ENCODE results near the gene IGFBP3. TPM values are rescaled to one million over a fixed set of nuclear protein-coding genes. Genes with fewer than 3 reads are reported as not detected.
"Not testable (repeated sequence)": the region's sequence is repeated elsewhere in the genome, so short reads cannot be mapped to it uniquely, and the experiment has no call there.

IGFBP3 gene
- total RNA-seq, 1 donor from 2014 or later, result 1,283 TPM

- FAIRE-seq, result no peak
- H3K36me3 Mint-ChIP-seq (ENCODE audit: low read depth, unreplicated experiment), result no peaks in the 10 kb centered on the region
- H3K9ac ChIP-seq (ENCODE audit: low read length), result no peak overlapping the region
- TF ChIP-seq EZH2 (IDR thresholded peaks at IDR 0.05; ENCODE audit: insufficient read depth, low read length) (no peak), CTCF (IDR thresholded peaks at IDR 0.05; ENCODE audit: insufficient read depth, low read depth, low read length) (no peak)
- no peak overlapping the region for H2AFZ ChIP-seq (ENCODE audit: low read depth, low read length)
- no peak overlapping the region for H3K27ac ChIP-seq (ENCODE audit: low read depth, low read length)
- H3K9me3 ChIP-seq (ENCODE audit: insufficient read depth, low read depth, low read length), result no peaks in the 10 kb centered on the region
- H3K4me3 Mint-ChIP-seq (ENCODE audit: unreplicated experiment), result no peak overlapping the region
- peak overlapping the region; percentile 95 for H3K27ac Mint-ChIP-seq (ENCODE audit: unreplicated experiment)
- H3K36me3 ChIP-seq (ENCODE audit: insufficient read depth, low read length), result no peaks in the 10 kb centered on the region
- no peaks in the 10 kb centered on the region for H3K27me3 ChIP-seq (ENCODE audit: insufficient read depth, low read length)
- no peaks in the 10 kb centered on the region for H3K27me3 Mint-ChIP-seq (ENCODE audit: low read depth, unreplicated experiment)
- DNase-seq (ENCODE audit: low read depth), result peak; percentile 41
- no peaks in the 10 kb centered on the region for H4K20me1 ChIP-seq (ENCODE audit: insufficient read depth, low read length)
- H3K4me3 ChIP-seq (ENCODE audit: insufficient read depth, low read depth, low read length), result no peak overlapping the region
- no peaks in the 10 kb centered on the region for H3K79me2 ChIP-seq (ENCODE audit: insufficient read depth, low read length)
- peaks cover 13% of the 10 kb centered on the region for H3K9me3 Mint-ChIP-seq (ENCODE audit: unreplicated experiment)
- no peak overlapping the region for H3K4me2 ChIP-seq (ENCODE audit: low read length)
- peaks cover 5% of the 10 kb centered on the region for H3K4me1 Mint-ChIP-seq (ENCODE audit: low read depth, unreplicated experiment)
- H3K4me1 ChIP-seq (ENCODE audit: insufficient read depth, low read length), result no peaks in the 10 kb centered on the region
Observed at GRCh38 chr7:45955286-45955685, 34.2 kb upstream of the IGFBP3 start.

- not testable (repeated sequence) for H3K27me3 Mint-ChIP-seq (ENCODE audit: low read depth, unreplicated experiment); H3K4me3 ChIP-seq (ENCODE audit: insufficient read depth, low read depth, low read length); H3K27me3 ChIP-seq (ENCODE audit: insufficient read depth, low read length); H3K4me2 ChIP-seq (ENCODE audit: low read length); H3K27ac ChIP-seq (ENCODE audit: low read depth, low read length); H3K4me1 ChIP-seq (ENCODE audit: insufficient read depth, low read length); H3K9me3 ChIP-seq (ENCODE audit: insufficient read depth, low read depth, low read length); H3K79me2 ChIP-seq (ENCODE audit: insufficient read depth, low read length); H3K4me1 Mint-ChIP-seq (ENCODE audit: low read depth, unreplicated experiment); DNase-seq (ENCODE audit: low read depth); H2AFZ ChIP-seq (ENCODE audit: low read depth, low read length); H3K36me3 Mint-ChIP-seq (ENCODE audit: low read depth, unreplicated experiment); FAIRE-seq; H3K36me3 ChIP-seq (ENCODE audit: insufficient read depth, low read length); H3K4me3 Mint-ChIP-seq (ENCODE audit: unreplicated experiment); H4K20me1 ChIP-seq (ENCODE audit: insufficient read depth, low read length); H3K9ac ChIP-seq (ENCODE audit: low read length)
- H3K9me3 Mint-ChIP-seq (ENCODE audit: unreplicated experiment), result peaks cover 17% of the 10 kb centered on the region
- peak overlapping the region; percentile 26 for H3K27ac Mint-ChIP-seq (ENCODE audit: unreplicated experiment)
Observed at GRCh38 chr7:45953055-45953454, 32.0 kb upstream of the IGFBP3 start.

DNA sequence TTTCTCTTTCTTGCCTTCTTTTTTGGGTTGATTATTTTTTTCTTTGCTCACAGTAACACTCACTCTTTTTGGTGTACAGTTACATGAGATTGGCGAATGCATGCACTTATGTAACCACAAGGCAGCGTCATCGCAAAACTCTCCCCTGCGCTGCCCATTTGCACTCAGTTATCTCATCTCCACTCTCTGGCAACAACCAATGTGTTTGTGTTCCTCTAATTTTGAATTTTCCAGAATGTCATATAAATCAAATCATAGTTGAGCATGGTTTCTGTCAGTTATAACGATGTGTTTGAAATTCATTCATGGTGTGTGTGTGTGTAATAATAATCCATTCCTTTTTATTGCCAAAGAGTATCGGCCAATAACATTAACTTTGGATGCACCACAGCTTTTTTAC lies 23.0 kb upstream of the IGFBP3 start:
- Mint-ChIP-seq H3K27me3 (ENCODE audit: low read depth, unreplicated experiment) (no peaks in the 10 kb centered on the region), H3K27ac (ENCODE audit: unreplicated experiment) (no peak overlapping the region), H3K9me3 (ENCODE audit: unreplicated experiment) (peaks cover 8% of the 10 kb centered on the region), H3K4me1 (ENCODE audit: low read depth, unreplicated experiment) (peaks cover 1% of the 10 kb centered on the region), H3K36me3 (ENCODE audit: low read depth, unreplicated experiment) (no peaks in the 10 kb centered on the region), H3K4me3 (ENCODE audit: unreplicated experiment) (no peak overlapping the region)
- Histone ChIP-seq H3K79me2 (ENCODE audit: insufficient read depth, low read length) (no peaks in the 10 kb centered on the region), H3K9me3 (ENCODE audit: insufficient read depth, low read depth, low read length) (no peaks in the 10 kb centered on the region), H3K4me2 (ENCODE audit: low read length) (no peak overlapping the region), H3K36me3 (ENCODE audit: insufficient read depth, low read length) (no peaks in the 10 kb centered on the region), H3K27me3 (ENCODE audit: insufficient read depth, low read length) (no peaks in the 10 kb centered on the region), H4K20me1 (ENCODE audit: insufficient read depth, low read length) (no peaks in the 10 kb centered on the region), H3K9ac (ENCODE audit: low read length) (no peak overlapping the region), H3K4me1 (ENCODE audit: insufficient read depth, low read length) (no peaks in the 10 kb centered on the region), H2AFZ (ENCODE audit: low read depth, low read length) (no peak overlapping the region), H3K27ac (ENCODE audit: low read depth, low read length) (no peak overlapping the region), H3K4me3 (ENCODE audit: insufficient read depth, low read depth, low read length) (no peak overlapping the region)
- FAIRE-seq (no peak), DNase-seq (ENCODE audit: low read depth) (no peak)
- TF ChIP-seq CTCF (IDR thresholded peaks at IDR 0.05; ENCODE audit: insufficient read depth, low read depth, low read length) (no peak), EZH2 (IDR thresholded peaks at IDR 0.05; ENCODE audit: insufficient read depth, low read length) (no peak)
